ENCODE results near the gene FES.

The FES gene

DNA sequence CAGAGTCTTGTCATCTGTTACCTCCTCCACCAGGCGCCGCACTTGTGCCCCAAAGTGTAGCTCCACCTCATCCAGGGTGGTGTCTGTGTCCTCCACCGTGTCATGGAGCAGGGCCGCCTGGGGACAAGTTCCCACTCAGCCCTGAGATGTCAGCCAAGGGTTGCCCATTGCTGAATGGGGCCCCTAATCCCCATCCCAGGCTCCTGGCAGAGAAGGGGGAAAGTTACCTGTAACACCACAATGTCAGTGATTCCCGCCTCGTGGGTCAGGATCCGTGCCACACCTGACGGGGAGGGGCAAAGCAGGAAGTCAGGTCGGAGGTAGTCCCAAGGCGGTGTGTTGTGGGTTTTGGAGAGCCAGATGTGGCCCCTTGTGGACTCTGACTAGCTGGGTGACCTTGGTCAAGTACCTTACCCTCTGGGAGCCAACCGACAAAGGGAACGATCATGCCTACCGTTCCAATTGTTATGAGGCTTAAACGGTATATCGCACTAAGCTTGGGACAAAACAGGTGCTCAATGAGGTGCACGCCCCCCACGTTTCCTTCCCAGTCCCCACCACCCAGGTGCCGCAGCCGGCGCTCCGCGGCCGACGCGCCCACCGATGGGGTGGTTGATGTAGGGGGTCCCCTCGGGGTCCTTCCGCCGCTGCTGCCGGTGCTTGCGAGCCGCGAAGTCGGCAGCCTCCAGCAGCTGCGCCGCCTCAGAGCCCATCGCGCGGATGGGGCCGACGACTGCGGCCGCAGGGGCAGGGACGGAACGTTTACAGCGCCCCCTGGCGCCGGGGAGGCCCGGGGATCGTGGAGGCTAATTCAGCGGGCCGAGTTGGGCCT lies 47.7 kb downstream of the FES start, which contains the start of gene HDDC3:
TSS of gene HDDC3 (minus strand) at position 722 of the 832 bp plus-strand sequence. CDS start at position 713, 9 bp downstream.
- TF ChIP-seq, protein P1, sequence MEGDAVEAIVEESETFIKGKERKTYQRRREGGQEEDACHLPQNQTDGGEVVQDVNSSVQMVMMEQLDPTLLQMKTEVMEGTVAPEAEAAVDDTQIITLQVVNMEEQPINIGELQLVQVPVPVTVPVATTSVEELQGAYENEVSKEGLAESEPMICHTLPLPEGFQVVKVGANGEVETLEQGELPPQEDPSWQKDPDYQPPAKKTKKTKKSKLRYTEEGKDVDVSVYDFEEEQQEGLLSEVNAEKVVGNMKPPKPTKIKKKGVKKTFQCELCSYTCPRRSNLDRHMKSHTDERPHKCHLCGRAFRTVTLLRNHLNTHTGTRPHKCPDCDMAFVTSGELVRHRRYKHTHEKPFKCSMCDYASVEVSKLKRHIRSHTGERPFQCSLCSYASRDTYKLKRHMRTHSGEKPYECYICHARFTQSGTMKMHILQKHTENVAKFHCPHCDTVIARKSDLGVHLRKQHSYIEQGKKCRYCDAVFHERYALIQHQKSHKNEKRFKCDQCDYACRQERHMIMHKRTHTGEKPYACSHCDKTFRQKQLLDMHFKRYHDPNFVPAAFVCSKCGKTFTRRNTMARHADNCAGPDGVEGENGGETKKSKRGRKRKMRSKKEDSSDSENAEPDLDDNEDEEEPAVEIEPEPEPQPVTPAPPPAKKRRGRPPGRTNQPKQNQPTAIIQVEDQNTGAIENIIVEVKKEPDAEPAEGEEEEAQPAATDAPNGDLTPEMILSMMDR (IDR thresholded peaks at IDR 0.05; ENCODE audit: low read depth, low read length): peak; percentile 85
- H3K4me3 ChIP-seq (ENCODE audit: low read depth, low read length): peak within 1 kb of the TSS; percentile 81

DNA sequence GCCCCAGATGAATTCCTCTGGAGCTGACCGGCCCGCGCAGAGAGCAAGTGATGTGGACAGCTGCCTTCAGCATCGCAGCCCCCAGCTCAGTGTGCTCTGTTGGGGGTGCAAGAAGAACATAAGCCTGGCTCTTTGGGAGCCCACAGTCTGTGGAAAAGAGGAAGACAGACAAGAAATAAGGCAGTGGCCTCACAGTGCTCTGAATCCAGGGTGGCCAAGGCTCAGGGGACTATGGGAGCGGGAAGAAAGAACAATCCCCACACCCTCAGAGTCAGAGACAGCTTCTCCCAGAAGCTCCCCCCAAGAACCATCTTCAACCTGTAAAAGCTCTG lies 48.3 kb downstream of the FES start:
- TF ChIP-seq, protein P1 (IDR thresholded peaks at IDR 0.05; ENCODE audit: low read depth, low read length): no peak
- peak overlapping the region; percentile 81 for H3K4me3 ChIP-seq (ENCODE audit: low read depth, low read length)

DNA sequence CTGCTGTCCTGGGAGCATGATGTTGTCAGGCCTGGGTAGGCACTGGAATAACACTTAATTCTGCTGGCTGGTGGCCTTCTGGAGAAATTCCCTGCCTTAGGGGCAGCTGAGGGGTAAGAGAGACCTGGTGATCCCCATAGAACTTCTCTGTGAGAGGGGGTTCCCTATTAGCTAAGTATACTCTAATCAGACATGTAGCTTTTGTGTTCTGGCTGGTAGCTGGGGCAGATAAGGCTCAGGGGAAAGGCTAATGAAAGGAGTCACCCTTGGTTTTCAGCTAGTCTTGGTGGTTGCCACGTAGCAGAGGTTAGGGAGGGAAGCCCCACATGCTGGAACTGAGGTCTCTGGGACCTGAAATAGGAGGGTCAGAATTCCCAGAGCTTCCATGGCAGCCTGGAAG lies 49.0 kb downstream of the FES start:
- TF ChIP-seq, protein P1 (IDR thresholded peaks at IDR 0.05; ENCODE audit: low read depth, low read length): no peak
- no peak overlapping the region for H3K4me3 ChIP-seq (ENCODE audit: low read depth, low read length)

DNA sequence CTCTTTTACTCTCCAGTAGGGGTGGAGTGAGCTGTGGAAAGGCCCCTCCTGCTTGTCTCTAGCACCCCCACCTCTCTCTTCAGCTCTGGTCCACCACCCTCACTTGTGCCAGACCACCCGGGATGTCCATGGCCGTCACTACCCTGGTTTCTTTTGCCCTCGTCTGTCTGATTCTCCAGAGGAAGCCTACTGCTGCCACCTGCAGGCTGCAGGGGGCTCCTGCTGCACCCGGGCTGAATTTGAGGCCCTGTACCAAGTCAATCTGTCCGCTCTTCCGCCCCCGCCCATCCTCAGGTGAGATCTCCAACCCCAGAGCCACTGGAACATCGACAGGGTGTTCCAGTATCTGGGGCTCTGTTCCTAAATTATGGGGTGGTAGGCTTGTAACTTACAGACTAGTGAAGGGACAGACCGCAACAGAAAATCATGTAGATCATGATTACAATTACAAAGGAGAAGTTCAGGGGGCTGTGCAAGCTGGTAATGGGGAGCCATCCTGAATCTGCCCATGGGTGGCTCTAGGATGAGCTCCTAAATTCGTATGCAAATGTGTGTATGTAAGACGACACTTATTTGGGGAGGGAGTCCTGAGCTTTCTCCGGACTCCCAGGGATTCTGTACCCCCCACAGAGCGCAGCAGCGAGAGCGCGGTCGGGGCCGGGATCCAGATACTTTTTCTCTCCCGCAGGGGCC lies 50.1 kb downstream of the FES start:
- TF ChIP-seq, protein P1 (IDR thresholded peaks at IDR 0.05; ENCODE audit: low read depth, low read length): peak; percentile 91

DNA sequence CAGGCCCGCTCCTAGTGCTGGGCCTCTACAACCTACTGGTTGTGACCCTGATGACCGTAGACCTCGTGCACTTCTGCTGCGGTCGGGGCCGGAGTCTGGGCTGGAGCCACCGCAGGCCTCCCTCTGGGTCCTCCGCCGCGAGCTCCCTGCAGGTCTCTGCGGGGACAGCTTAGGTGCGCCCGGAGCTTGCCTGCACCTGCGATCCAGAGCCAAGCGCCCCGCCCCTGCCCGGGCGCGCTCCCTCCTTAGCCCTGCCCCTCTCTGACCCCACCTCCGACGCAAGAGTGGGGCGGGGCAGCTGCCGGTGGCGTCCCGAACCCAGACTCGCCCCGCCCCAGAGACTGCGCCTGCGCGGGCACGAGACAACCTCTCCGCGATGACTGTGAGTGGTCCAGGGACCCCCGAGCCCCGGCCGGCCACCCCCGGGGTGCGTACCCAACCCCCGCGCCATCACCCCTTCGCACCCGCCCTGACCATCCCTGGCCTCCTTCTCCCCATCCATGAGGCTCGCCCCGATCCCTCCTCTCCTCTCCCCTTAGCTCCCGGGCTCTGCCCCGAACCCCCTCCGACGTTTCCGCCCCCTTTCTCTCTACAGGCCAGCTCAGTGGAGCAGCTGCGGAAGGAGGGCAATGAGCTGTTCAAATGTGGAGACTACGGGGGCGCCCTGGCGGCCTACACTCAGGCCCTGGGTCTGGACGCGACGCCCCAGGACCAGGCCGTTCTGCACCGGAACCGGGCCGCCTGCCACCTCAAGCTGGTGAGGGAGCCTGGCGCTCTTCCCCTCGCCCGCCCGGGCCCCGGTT lies 50.8 kb downstream of the FES start, which contains the start of gene UNC45A:
TSS of gene UNC45A (plus strand) at position 337 of the 803 bp plus-strand sequence. CDS start at position 377, 40 bp downstream.
- TF ChIP-seq, protein P1 (IDR thresholded peaks at IDR 0.05; ENCODE audit: low read depth, low read length): no peak
- H3K4me3 ChIP-seq (ENCODE audit: low read depth, low read length): peak within 1 kb of the TSS; percentile 77

More for the DNA sequence above, 50.1 kb downstream of the FES start:
- peak overlapping the region; percentile 77 for H3K4me3 ChIP-seq (ENCODE audit: low read depth, low read length)

DNA sequence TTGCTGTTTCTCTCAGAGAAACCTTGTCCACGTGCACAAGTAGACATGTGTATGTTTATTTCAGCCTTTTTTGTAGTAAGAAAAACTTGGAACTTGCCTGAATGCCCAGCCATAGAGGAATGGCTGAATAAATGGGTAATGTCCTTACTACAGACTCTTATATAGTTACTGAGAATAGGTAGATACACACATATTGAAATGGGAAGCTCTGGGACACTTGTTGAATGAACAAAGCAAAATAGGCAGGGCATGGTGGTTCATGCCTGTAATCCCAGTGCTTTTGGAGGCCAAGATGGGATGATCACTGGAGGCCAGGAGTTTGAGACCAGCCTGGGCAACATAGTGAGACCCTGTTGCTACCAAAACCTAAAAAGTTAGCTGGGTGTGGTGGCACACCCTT lies 52.5 kb downstream of the FES start:
- TF ChIP-seq, protein P1 (IDR thresholded peaks at IDR 0.05; ENCODE audit: low read depth, low read length): no peak
- no peak overlapping the region for H3K4me3 ChIP-seq (ENCODE audit: low read depth, low read length)
